Thoracic aorta (tissue), 2 donors: Measurements from ENCODE around the gene HSPA2. TPM values are rescaled to one million over a fixed set of nuclear protein-coding genes. Genes with fewer than 3 reads are reported as not detected.

Source experiments
- ATAC-seq: fragments of 150-250 bp; one replicate; pipeline ENCODE4 v1.8.0; 2017; ENCODE audit warnings: low read depth; ENCODE audit not compliant: insufficient number of reproducible peaks, low FRiP score
- DNase-seq: peaks from one replicate; pipeline ENCODE4 v3.0.0-alpha.2; 2020; ENCODE audit warnings: low spot score
- H3K27ac ChIP-seq, 2 donors: fragments of 200-600 bp; sonication (generic); 1 replicate in 1 of 2; 2 replicates in 1 of 2; pipeline ENCODE4 v1.5.1; 2016; ENCODE audit warnings: mild to moderate bottlenecking in 2 of 2, moderate library complexity in 2 of 2
- H3K27me3 ChIP-seq: fragments of 200-600 bp; sonication (generic); replicated peaks from 2 replicates; pipeline ENCODE4 v1.6.0; 2016; ENCODE audit warnings: mild to moderate bottlenecking; ENCODE audit not compliant: insufficient read depth
- H3K36me3 ChIP-seq: fragments of 200-600 bp; sonication (generic); one replicate; pipeline ENCODE4 v1.5.1; 2016
- H3K4me1 ChIP-seq, 2 donors: fragments of 200-600 bp; sonication (generic); 1 replicate in 1 of 2; 2 replicates in 1 of 2; pipeline versions ENCODE4 v1.5.1 to v1.6.0; 2016; ENCODE audit warnings: low read depth in 2 of 2, mild to moderate bottlenecking in 1 of 2; ENCODE audit not compliant: control insufficient read depth in 1 of 2
- H3K4me3 ChIP-seq: fragments of 200-600 bp; sonication (generic); 2 replicates; pipeline ENCODE4 v1.5.1; 2016; ENCODE audit warnings: mild to moderate bottlenecking
- H3K9me3 ChIP-seq: fragments of 200-600 bp; sonication (generic); 2 replicates; pipeline ENCODE4 v1.5.1; 2016
- total RNA-seq, 2 donors: library from RNA; depleted of rRNA; stranded (reverse); fragments of >200 nt; gene quantifications; one replicate each; pipeline versions ENCODE4 v1.1.0 to v1.2.3, GENCODE V29; 2016
- TF ChIP-seq, protein P1 (sequence below): fragments of 200-600 bp; sonication (generic); IDR thresholded peaks from one replicate; pipeline ENCODE4 v1.5.1; 2019; ENCODE audit warnings: antibody characterized with exemption

HSPA2 gene
- total RNA-seq: 10 to 100 TPM; 28.5 to 33.7 TPM

DNA sequence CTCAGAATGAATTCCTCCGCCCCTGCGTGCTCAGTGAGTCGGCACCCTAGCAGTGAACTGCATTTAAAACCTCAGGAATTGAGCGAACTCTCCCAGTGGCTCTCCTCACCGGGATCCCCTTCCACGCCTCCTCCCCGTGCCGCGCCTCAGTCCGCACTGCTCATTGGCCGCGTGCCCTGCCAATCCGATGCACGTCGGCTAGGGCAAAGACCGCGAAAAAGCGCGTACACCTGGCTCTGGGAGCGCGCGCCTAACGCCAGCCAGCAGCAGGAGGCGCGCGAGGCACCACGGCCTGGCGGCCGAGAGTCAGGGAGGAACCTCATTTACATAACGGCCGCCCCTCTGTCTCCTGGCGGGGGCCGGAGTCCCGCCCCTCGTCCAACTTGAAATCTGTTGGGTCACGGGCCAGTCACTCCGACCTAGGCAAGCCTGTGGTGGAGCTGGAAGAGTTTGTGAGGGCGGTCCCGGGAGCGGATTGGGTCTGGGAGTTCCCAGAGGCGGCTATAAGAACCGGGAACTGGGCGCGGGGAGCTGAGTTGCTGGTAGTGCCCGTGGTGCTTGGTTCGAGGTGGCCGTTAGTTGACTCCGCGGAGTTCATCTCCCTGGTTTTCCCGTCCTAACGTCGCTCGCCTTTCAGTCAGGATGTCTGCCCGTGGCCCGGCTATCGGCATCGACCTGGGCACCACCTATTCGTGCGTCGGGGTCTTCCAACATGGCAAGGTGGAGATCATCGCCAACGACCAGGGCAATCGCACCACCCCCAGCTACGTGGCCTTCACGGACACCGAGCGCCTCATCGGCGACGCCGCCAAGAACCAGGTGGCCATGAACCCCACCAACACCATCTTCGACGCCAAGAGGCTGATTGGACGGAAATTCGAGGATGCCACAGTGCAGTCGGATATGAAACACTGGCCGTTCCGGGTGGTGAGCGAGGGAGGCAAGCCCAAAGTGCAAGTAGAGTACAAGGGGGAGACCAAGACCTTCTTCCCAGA lies at the start of gene HSPA2:
Gene HSPA2 (plus strand): TSS at position 534 of the 995 bp plus-strand sequence. CDS start 109 bp downstream, at position 643.
- TF ChIP-seq, protein P1, sequence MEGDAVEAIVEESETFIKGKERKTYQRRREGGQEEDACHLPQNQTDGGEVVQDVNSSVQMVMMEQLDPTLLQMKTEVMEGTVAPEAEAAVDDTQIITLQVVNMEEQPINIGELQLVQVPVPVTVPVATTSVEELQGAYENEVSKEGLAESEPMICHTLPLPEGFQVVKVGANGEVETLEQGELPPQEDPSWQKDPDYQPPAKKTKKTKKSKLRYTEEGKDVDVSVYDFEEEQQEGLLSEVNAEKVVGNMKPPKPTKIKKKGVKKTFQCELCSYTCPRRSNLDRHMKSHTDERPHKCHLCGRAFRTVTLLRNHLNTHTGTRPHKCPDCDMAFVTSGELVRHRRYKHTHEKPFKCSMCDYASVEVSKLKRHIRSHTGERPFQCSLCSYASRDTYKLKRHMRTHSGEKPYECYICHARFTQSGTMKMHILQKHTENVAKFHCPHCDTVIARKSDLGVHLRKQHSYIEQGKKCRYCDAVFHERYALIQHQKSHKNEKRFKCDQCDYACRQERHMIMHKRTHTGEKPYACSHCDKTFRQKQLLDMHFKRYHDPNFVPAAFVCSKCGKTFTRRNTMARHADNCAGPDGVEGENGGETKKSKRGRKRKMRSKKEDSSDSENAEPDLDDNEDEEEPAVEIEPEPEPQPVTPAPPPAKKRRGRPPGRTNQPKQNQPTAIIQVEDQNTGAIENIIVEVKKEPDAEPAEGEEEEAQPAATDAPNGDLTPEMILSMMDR: peak; percentile 64
- H3K4me3 ChIP-seq: peak within 1 kb of the TSS; percentile 82
- no peaks in the 10 kb centered on the region for H3K36me3 ChIP-seq
- DNase-seq: peak; percentile 98
- H3K9me3 ChIP-seq: no peaks in the 10 kb centered on the region
- H3K27me3 ChIP-seq: no peaks in the 10 kb centered on the region
- H3K27ac ChIP-seq: peak within 1 kb of the TSS; percentile 84 to 92
- ATAC-seq: peak; percentile 92
- peaks cover 3 to 33% of the 10 kb centered on the region in 2 donors for H3K4me1 ChIP-seq

DNA sequence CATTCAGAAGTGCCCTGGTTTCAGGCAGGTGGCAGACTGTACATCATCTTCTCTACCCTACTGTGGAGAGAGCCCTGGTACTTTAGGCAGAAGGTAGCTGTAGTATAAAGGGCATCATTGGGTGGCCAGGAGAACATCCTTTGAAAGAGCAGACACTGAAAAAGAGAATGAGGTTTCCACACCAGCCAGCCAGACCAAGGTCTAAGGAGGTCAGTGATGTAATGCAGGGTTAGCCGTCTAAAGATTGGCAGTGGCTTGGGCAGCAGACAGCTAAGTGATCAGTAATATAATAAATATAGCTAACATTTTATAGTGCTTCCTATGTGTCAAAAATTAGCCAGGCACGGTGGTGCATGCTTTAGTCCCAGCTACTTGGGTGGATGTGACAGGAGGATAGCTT lies 48.9 kb upstream of the HSPA2 start:
- DNase-seq (no peak), ATAC-seq (no peak)
- Histone ChIP-seq H3K36me3 (peaks cover 33% of the 10 kb centered on the region), H3K27ac (no peak overlapping the region), H3K4me3 (no peak overlapping the region), H3K4me1 (no peaks in the 10 kb centered on the region), H3K9me3 (no peaks in the 10 kb centered on the region), H3K27me3 (no peaks in the 10 kb centered on the region)
- TF ChIP-seq, protein P1: no peak

DNA sequence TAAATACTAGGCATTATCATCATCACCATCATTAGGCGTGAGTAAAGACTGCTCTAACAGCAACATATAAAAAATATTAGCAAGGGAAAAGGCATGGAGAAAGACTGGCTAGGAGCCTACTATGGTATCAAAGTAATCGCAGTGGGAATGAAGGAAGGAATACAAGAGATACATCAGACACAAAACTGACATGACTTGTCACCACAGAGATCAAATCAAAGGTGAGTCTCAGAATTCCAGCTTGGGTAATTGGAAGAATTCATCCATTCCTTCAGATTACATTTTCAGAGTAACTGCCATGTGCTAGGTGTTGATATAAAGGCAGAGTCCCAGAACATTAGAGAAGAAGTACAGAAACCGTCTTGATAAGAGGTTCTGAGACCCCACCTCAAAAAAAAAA lies 47.1 kb upstream of the HSPA2 start:
- no peak for DNase-seq
- Histone ChIP-seq H3K4me1 (no peaks in the 10 kb centered on the region), H3K27me3 (no peaks in the 10 kb centered on the region), H3K36me3 (peaks cover 17% of the 10 kb centered on the region), H3K4me3 (no peak overlapping the region), H3K9me3 (no peaks in the 10 kb centered on the region), H3K27ac (no peak overlapping the region)
- TF ChIP-seq, protein P1: no peak
- no peak for ATAC-seq

DNA sequence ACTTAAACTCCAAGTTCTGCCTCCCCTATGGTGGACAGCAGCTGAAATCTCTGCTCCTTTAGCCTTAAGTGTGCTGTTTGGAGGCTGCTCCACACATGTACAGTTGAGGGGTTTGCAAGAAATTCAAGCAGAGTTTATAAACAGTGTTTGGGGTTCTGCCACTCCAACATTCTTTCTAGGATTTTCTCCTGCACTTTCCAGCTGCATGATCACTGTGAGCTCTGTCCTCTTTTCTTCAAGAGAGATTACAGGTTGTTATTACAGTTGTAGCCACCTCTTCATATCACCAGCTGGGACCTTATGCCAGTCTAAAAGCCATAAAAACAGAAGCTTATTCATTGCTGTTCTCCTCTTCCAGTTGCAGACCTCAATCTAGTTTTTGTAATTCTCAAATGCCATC lies 45.3 kb upstream of the HSPA2 start:
- DNase-seq (no peak), ATAC-seq (no peak)
- no peaks in the 10 kb centered on the region for H3K27me3 ChIP-seq
- H3K27ac ChIP-seq: no peak overlapping the region
- peaks cover 7% of the 10 kb centered on the region for H3K36me3 ChIP-seq
- peaks cover under 1 to 8% of the 10 kb centered on the region in 2 donors for H3K4me1 ChIP-seq
- TF ChIP-seq, protein P1: no peak
- no peak overlapping the region for H3K4me3 ChIP-seq
- H3K9me3 ChIP-seq: no peaks in the 10 kb centered on the region

DNA sequence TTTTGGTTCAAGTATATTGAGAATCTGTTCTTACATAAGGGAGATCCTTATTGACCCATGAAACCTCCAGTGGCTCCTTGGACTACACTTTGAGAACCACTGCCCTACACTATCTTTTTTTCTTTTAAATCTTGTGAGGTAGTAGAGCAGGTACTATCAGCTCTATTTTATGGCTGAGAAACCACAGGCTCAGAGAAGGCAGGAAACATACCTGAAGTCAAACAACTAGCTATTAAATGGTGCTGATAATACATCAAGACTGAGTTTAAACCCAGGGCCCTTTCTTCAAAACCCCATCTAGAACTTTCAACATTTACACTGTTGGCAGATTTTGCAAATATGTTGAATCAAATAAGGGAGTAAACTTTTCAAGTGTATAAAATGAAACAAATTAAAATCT lies 43.8 kb upstream of the HSPA2 start:
- TF ChIP-seq, protein P1: no peak
- Histone ChIP-seq H3K4me3 (no peak overlapping the region), H3K27me3 (no peaks in the 10 kb centered on the region), H3K27ac (no peak overlapping the region), H3K4me1 (peaks cover 16 to 21% of the 10 kb centered on the region in 2 donors), H3K9me3 (no peaks in the 10 kb centered on the region), H3K36me3 (peaks cover 7% of the 10 kb centered on the region)
- ATAC-seq (no peak), DNase-seq (no peak)
